GM21529 (cell line): ENCODE measurements around the gene ABCF2.

ENCODE experiments used
- ATAC-seq: cut with Tn5 transposase; IDR thresholded peaks from one replicate; pipeline ENCODE4 v1.9.1; 2021; ENCODE audit not compliant: unreplicated experiment

The ABCF2 gene

DNA sequence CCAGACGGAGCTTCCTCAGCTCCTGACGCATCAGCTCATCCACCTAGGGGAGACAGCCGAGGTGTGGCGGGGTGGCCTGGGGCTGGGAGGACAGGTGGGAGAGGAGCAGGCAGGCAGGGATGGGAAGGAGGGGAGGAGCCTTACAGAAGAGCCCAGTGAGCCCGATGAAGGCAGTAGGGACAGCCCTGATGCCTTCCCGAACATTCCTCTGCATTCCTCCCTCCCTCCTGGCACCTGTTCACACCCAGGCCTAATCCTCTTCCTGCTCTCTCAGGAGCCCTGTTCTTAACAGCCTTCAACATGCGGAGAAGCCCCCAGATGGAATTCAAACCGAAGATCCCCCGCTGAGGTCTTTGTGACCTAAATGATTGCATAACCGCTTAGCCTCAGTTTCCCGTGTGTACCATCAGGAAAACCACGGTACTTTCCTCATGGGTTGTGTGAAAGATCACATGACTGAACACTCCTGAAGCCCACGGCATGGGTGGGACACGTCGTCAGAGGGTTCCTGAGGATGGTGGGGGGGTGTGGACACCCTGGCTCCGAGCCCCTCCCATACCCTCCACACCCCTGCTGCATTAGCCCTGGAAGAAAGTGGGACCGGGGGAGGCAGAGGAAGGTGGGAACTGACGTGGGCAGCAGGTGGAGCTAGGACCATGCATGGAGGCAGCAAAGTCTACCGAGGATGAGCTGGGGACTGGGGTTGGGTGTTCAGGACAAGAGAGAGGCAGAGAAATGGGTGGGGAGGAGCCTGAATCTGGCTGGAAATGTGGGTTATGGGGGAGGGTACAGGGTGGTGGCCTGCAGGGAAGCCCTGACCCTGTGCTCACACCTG, 31.2 kb downstream of the ABCF2 start:
- no peak for ATAC-seq

DNA sequence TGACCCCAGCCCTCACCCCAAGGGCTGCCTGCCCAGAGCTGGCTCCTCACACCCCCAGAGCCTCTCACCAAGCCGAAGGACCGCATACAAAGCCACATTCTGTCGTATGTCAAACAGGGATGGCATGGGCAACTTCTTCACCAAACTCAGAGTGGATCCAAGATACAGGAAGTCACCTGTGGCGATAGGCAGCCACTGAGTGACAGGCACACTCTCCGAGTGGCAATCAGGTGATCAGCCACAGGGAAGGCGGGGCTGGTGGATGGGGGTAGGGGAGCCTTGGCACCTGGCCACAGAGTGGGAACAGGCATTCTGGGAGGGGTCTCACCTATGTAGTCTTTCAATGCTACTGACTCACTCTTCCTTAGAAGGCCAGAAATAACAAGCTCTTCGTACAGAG, 32.8 kb downstream of the ABCF2 start:
- no peak for ATAC-seq

DNA sequence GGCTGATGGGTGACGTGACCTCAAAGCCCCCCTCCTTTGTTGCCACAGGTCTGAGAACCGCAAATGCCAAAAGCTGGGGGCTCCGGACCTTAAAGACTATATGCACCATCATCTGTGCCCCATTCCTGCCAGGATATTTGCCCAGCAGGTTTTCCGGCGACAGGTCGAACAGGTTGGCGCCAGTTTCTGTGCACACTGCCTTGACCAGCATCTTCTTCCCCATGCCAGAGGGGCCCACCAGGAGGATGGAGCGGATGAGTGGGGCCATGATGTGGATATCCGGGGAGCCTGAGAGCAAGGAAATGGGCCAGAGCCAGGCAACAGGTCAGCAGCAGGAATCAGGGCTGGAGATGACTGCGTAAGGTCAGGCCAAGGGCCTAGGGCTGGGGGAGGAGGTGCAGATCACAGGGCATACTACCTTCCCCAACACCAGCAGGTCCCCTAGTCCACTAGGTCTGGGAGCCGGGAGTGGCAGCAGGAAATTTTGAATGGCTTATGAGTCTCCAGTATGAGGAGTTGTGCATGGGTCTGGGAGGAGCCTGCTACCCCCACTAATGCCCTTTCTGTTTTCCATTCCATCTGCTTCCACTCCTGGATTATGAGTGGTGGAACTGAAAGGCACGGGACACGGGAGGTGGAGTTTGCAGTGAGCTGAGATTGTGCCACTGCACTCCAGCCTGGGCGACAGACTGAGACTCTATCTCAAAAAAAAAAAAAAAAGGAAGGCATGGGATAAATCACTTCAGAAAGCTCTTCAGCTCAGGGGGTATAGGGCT, 33.6 kb downstream of the ABCF2 start:
- no peak for ATAC-seq

DNA sequence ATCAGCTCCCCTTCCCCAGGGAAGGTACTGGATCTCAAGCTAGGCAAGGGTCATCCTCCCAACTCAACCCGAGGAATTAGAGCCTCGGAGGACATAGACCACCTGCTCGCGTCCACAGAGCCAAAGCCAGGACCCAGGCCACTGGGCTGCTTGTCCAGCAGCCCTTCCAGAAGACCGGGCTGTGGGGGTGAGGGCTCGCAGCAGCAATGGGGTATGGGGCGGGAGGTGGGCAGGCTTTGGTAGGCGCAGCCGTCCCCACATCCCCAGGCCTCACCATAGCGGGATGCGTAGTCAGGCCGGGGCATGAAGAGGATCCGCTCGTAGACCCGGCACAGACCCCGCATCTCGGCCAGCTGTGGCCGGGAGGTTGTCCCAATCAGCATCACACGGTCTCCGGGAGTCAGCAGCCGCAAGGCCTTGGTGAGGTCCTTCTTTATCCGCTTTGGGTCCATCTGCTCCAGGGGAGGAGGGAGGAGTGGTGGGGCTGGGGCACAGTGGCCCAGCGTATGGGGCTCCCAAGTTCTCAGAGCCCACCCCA, 34.9 kb downstream of the ABCF2 start:
- ATAC-seq: no peak

DNA sequence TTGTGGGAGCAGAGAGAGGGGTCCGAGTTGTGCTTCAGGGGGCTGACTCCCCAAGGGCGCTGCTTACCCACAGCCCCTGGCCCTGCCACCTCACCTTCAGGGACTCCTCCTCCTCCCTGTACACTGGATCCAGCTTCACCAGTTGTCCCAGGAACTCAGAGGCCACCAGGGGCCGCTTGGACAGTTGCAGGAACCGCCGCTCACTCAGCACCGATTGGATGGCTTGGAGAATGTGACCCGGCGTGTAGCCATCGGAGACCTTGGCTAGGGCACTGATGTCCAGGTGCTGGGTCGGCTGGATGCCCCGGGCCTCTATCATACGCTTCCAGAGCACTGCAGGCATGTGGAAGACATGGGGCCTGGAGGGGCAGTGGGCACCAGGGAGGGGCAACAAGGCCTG, 35.5 kb downstream of the ABCF2 start:
- ATAC-seq: no peak

DNA sequence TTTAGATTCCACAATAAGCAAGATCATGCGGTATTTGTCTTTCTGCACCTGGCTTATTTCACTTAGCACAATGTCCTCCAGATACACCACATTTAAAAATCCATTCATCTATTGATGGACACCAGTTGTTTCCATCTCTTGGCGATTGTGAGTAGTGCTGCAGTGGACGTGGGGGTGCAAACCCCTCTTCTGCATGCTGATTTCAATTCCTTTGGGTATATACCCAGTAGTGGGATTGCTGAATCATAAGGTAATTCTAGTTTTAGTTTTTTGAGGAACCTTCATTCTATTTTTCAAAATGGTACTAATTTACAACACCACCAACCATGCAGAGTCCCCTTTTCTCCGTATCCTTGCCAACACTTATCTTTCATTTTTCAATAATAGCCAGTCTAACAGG, 38.0 kb downstream of the ABCF2 start:
- ATAC-seq: no peak

DNA sequence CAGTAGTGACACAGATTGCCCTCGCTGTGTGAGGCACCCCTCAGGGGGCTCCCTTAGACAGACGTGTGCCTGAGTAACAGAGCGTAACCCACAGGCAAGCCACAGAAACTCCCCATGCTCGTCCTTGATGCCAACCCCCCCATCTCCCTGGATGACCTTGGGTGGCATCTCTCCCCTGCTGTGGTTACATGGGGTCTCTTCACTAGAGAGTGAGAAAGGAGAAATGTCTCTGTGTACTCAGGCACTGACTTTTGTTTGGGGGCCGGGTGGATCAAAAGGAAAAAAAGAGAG, 38.8 kb downstream of the ABCF2 start:
- peak; percentile 49 for ATAC-seq

DNA sequence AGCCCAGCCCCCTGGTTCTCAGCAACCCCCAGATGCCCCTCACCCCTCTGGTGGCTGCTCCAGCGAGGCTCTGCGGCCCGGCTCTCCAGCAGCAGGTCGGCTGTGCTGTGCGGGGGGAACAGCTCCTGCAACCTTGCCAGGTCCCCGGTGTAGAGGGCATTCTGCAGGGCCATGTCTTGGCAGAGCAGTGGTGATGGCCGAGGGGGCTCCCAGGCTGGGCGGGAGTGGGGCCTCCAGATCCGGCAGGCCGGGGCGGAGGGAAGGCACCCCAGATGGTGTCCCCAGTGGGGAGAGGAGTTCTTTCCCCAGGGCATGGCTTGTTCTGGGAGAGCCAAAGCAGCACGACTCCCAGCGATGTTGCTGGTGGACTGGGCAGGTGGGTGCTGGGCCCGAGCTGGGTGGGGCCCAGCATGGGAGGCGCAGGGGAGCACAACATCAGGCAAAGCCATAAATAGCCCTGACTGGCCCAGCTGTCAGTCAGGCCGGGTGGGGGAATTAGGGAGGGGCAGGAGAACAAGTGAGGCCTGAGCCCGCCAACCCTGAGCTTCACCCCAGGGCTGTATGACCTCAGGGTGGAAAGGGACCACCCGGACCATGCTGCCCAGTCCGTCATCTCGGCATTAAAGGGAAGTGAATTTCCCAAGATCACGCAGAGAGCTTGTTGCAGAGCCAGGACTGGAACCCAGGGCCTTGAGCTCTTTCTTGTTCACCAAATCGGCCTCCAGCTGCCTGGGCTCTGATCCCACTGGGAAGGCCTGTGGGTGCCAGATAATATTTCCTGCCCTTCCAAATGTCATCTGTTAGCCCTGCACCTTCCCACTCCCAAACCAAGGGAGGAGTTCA, 39.4 kb downstream of the ABCF2 start:
- no peak for ATAC-seq

DNA sequence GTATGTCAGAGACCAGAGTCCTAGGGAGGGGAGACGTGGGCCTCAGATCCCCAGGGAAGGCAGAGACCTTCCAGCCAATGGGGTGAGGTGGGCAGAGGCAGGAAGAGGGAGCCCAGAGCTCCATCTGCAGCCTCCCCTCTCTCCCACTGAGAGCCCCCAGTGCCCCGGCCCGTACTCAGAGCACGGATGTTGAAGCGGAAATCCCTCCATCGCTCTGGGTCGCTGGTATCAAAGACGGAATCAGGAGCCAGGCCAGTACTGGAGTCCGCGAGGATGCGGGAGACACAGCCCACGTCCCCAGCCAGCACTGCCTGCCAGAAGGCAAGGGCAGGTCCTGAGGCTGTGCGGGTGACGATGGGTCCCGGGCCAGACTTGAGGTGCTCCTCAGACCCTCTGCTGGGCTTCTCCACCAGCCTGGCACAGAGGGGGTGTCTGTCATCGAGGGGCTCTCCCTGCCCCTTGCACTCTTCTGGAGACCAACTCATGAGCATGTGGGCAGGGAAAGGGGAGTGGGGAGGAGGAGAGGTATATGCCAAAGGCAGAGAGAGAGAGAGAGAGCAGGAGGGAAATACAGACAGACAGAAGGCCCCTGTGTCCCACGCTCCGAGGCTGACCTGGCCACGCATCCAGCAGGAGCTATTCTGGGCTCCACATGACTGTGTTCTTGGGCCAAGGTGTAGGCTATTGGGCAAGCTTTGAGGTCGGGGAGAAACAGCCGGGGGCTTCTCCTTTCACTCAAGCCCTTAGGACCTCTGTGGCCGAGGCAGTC, 40.2 kb downstream of the ABCF2 start, which contains the start of gene ASB10:
ASB10 (minus strand) TSS at position 611 of the 769 bp plus-strand sequence; CDS start at position 491, 120 bp downstream.
- no peak for ATAC-seq

DNA sequence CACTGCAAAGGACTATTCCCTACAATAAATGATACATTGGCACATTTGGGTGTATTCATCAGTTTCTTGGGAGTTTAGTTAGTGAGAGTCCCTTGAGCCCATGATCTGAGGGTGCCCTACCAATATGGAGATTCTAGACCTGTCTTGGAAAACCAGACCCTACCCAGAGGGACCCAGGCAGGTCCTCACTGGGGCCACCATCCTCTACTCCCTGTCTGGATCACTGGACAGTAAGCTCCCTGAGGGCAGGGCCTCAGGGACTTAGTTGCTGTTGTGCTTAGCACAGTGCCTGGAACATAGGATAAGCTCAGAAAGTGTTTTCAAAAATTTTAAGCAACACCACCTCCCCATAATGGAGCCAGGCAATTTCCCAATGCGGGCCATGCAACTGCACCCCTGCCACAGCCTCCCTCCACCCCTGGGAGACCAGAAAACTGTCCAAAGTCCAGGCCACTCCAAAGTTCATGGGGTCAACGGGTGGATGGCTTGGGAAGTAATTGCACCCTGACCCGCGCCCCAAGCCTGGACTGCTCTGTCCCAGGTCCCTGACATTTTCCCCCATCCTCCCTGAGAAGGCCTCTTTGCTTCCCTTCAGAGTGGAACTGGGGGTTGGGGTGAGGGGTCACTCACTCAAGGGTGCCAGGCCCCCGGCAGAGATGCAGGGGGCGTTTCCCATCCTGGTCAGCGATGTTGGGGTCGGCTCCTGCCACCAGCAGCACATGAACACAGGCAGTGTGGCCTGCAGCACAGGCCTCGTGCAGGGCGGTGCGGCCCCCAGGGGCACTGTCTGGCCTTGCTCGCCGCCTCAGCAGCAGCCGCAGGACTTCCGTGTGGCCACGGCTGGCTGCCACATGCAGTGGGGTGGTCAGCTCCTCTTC, 41.0 kb downstream of the ABCF2 start:
- no peak for ATAC-seq

DNA sequence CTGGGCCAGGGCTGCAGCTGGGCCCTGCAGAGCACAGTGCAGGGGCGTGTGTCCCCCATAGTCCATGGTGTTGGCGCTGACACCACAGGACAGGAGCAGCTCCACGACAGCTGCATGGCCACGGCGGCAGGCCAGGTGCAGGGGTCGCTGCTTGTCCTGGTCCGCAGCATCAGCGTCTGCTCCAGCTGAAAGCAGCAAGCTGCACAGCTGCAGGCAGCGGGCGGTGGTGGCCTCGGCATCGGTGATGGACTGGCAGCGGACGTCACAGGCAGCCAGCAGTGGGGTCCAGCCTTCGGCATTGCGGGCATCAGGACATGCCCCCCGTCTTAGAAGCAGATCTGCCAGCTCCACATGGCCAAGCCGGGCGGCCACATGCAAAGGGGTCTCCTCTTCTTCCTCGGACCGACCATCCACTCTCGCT, 46.0 kb downstream of the ABCF2 start:
- ATAC-seq: no peak

DNA sequence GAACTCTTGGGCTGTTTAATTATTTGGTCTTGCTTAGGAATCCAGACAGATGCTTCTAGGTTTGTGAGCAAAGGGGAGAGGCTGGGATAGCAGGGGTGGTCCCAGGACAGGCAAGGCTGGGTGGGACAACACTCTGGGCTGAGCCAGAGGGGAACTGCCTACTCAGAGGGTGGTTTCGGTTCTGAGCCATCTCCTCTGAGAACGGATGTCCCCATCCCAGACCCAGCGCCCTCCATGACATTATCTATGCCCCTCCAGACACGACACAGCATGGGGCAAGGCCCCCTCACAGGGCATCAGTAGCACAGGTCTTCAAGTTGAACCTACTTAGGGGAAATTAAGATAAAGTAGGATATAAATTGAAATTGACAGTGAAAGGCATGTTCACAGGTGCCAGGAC, 47.1 kb downstream of the ABCF2 start:
- no peak for ATAC-seq

DNA sequence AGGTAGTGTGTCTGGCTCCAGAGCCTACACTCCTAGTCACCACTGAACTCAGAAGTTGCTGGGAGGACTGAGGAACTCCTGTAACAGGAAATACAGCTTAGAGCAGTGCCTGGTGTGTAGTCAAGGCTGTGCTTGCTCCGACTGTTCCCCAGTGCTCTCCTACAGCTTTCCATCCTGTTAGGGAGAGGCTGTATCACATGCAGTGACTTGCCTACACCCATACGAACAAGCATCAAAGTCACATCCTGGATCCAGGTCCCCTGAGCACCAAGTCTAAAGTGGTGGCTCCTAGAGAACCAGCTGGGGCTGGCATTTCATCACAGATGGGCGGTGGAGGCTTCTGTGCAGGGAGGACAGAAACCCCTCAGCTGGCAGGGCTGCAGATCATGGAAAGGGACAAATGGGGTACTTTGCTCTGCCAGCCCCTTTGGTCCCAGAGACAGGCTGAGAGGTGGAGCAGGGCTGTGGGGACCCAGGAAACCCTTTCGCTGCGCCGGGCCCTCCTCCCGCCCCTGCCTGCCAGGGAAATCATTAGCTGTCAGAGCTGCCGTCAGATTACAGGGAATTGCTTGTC, 47.6 kb downstream of the ABCF2 start:
- no peak for ATAC-seq

DNA sequence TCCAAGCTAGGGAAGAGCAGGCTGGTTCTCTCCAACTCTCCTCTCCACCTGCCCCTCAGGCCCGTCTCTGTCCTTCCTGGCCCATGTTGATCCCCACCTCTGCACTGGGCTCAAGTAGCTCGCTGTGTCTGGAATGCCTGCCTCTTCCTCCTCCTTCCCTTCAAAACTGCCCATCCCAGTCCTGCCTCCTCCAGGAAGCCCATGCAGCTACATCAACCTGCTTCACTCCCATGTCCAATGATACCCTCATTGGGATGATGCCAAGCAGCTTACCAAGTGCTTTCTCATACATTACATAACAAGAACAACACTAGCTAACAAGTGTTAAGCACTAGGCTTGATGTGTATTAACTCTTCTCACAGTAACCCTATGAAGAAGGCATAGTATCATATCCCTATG, 48.2 kb downstream of the ABCF2 start:
- ATAC-seq: no peak

DNA sequence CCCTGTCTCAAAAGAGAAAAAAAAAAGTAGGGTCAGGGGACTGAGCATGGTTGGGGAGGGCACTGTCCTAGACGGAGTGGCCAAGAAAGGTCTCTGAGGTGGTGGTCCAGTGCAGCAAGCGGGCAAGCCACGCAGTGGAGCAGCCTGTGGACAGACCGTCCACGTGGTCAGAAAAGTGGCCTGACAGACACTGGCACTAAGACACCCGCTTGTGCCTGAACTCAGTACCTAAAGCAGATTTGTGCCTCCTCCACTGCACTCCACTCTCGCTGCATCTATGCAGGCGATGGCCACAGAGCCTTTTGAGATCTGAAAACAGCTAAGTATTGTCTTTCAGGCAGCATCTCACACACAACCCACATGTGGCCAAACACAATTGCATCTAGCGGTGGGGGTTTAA, 48.8 kb downstream of the ABCF2 start:
- no peak for ATAC-seq

DNA sequence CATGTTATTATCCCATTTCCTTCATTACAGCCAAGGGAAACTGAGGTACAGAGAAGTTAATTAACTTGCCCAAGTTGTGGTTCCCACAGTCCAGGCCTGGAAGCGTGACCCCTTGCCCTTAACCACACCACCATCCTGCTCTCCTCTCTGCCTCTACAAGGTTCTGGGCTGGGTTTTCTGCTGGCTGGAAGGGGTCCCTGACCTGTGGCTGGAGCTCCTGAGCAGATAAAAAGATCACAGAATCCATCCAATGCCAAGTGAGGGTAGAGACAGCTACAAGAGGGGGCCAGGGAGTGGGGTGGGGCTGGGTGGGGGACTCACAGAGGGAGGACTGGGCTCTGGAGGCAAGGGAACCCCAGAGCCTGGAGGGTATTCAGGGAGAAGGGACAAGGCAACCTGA, 49.7 kb downstream of the ABCF2 start:
- no peak for ATAC-seq

DNA sequence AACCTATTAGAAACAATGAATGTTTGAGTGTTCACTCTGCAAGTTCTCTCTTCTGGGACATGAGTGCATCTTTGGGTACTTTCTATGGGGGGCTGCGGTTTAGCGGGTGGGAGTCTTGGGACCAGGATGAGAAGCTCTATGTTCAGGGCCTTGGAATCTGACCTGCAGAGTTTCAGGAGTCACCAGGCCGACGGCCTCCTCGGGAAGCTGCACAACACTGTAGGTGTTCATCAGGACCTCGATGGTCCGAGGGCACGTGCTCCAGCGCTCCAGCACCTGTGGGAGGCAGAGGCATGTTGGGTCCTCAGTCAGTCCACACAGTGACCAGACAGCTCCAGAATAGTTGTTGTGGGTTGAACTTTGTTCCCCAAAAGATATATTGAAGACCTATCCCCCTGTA, 50.6 kb downstream of the ABCF2 start:
- no peak for ATAC-seq

DNA sequence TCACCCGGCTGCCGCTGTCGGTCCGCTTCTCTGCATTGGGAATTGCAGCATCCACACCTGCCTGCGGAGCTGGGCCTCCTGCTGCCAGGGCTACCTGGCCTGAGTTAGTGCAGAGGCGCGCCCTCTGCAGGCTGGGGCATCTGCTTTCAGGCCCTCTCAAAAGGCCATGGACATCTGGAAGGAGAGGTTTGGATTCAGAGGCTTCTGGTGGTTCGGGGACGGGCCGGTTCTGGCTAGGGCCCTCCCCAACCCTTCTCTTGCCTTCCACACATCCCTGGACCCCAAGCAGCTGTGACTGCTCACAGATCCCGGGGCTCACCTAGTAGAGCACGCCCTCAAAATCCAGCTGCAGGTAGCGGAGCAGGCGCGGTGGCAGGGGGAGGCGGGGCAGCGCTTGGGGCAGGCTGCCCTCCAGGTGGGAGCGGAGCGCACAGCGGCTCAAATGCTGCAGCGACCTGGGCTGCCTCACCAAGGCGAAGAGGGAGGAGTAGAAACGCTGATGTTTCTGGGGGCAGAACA, 51.2 kb downstream of the ABCF2 start:
- no peak for ATAC-seq
